ENCODE results near the gene CFAP221. TPM values are rescaled to one million over a fixed set of nuclear protein-coding genes. Genes with fewer than 3 reads are reported as not detected.
A peak's percentile ranks its signal among the peaks of the same experiment; 100 is the strongest.

Gene CFAP221
- total RNA-seq, 2 experiments from 2014 or later, result not detected

DNA sequence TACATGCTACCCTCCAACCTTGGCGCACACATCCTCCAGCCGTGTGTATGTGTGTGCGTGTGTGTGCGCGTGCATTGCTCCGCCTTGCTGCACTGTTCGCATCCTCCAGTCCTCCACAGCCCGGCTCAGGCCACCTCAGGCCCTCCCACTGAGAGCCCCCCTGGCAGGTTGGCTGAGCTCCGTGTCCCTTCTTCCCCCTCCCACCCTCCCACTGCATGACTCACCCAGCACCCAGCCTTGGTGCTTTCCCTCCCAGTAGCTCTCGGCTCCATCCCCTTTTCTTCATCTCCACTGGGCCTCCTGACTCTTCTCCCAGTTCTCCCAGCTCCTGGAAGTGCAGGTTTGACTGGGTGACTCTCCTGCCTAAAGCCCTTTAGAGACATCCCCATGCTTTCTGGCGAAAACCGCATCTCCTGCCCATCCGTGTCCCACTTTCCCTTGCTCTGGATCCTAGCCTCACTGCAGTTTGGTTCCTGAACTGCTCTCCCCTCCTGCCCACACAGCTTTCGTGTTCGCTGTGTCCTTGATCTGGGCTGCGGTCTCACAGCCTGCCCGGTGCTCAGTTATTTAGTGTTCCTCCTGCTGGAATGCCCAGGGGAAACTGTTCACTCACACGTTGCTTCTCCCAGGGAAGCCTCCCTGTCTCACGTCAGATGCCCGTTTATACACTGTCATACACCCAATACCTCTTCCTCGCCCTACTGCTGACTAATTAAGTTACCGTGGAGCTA, 139.6 kb downstream of the CFAP221 start:
- Mint-ChIP-seq H3K4me1 (peaks cover 19% of the 10 kb centered on the region), H3K4me3 (no peak overlapping the region), H3K27ac (no peak overlapping the region), H3K36me3 (ENCODE audit: low read depth) (peaks cover 5% of the 10 kb centered on the region), H3K9me3 (no peaks in the 10 kb centered on the region), H3K27me3 (no peaks in the 10 kb centered on the region)
- CTCF ChIA-PET, result interaction anchor here (0.8 to 1.7 kb wide), 5 partner anchors 8 to 146 kb away, joined by 3 to 4 read pairs (median 3); no protein-coding TSS in a partner anchor
- DNase-seq, result no peak
- POLR2A ChIA-PET, result no interaction called here

DNA sequence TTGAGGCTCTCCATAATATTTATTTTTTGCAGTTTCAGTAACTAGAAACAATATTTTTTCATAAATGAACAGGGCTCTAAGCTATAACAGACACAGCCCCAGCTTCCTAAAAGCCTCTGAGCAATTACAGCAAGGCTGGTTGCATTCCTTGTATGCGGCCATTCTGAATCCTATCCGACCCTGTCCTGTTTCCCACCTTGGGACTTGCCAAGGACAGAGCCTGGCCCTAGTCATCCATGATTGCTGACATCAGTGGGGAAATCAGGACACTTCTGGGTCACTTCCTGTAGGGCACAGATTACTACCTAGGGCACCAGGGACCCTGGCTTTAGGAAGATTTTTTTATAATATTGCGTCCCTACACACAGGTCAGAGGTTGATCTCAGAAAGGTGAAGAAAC, 140.3 kb downstream of the CFAP221 start:
- Mint-ChIP-seq H3K9me3 (no peaks in the 10 kb centered on the region), H3K4me3 (no peak overlapping the region), H3K4me1 (peaks cover 16% of the 10 kb centered on the region), H3K36me3 (ENCODE audit: low read depth) (peaks cover 6% of the 10 kb centered on the region), H3K27ac (no peak overlapping the region), H3K27me3 (no peaks in the 10 kb centered on the region)
- ChIA-PET CTCF (interaction anchor here (1.1 kb wide), 1 partner anchor 9 kb away, joined by 3 read pairs; no protein-coding TSS in a partner anchor), POLR2A (no interaction called here)
- DNase-seq, result no peak

DNA sequence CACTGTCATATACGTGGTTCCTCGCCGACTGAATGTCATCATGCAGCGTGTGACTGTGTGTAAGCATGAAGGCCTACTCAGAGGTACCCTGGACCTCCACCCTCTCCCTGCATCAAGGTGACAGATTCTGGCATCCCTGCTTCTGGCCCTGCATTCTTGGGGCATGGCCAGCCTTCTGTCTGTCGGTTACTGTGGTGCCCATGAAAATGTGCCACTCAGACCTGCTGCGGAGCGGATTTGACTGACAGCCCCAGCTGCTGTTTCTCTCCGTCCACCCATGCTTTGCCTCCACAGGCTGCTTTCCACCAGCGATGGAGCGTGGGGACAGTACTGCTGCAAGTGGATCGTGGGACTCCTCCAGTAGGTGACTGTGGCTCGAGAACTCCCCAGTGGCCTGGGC, 144.4 kb downstream of the CFAP221 start:
- Mint-ChIP-seq H3K36me3 (ENCODE audit: low read depth) (peaks cover 6% of the 10 kb centered on the region), H3K4me3 (no peak overlapping the region), H3K4me1 (no peaks in the 10 kb centered on the region), H3K9me3 (no peaks in the 10 kb centered on the region), H3K27ac (no peak overlapping the region), H3K27me3 (no peaks in the 10 kb centered on the region)
- no peak for DNase-seq
- CTCF ChIA-PET, result no interaction called here
- POLR2A ChIA-PET, result no interaction called here

DNA sequence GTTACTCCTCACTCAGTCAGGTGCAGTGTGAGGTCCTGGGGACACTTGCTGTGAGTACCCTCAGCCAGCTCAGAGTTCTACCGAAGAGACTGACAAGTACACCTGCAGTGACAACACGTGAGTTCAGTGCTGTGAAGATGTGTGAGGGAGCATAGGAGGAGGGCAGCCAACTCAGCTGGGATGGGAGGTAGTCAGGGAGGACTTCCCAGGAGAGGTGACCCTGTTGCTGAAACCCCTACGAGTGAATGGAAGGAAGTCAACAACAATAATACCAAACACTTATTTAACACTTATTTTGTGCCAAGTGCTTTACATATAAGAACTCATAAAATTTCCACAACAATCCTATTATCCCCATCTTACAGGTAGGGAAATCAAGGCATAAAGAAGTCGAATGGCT, 145.0 kb downstream of the CFAP221 start:
- CTCF ChIA-PET, result no interaction called here
- H3K27me3 Mint-ChIP-seq, result no peaks in the 10 kb centered on the region
- no peak for DNase-seq
- peaks cover 6% of the 10 kb centered on the region for H3K36me3 Mint-ChIP-seq (ENCODE audit: low read depth)
- H3K27ac Mint-ChIP-seq, result no peak overlapping the region
- peaks cover 4% of the 10 kb centered on the region for H3K4me1 Mint-ChIP-seq
- POLR2A ChIA-PET, result no interaction called here
- peaks cover 2% of the 10 kb centered on the region for H3K9me3 Mint-ChIP-seq
- H3K4me3 Mint-ChIP-seq, result no peak overlapping the region

DNA sequence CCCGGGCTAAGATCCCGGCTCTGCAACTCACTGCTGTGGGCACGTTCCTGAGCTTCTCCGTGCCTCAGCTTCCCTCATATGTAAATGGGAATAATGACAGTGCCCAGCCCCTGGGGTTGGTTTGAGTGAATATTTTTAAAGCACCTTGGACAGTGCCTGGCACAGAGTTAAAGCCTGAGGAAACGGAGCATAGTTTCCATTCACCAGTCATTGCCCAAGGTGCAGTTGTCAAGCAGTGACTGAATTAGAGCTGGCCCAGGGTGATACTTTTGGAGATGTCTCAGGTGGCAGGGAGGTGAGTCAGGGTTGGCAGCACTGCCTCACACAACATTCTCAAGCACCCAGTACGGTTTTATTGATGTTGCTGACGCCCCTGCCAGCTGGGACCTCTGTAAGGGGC, 146.9 kb downstream of the CFAP221 start:
- H3K4me3 Mint-ChIP-seq, result no peak overlapping the region
- no peak overlapping the region for H3K27ac Mint-ChIP-seq
- peaks cover 2% of the 10 kb centered on the region for H3K9me3 Mint-ChIP-seq
- CTCF ChIA-PET, result no interaction called here
- H3K27me3 Mint-ChIP-seq, result no peaks in the 10 kb centered on the region
- DNase-seq, result no peak
- H3K4me1 Mint-ChIP-seq, result peaks cover 20% of the 10 kb centered on the region
- H3K36me3 Mint-ChIP-seq (ENCODE audit: low read depth), result peaks cover 6% of the 10 kb centered on the region
- POLR2A ChIA-PET, result no interaction called here

DNA sequence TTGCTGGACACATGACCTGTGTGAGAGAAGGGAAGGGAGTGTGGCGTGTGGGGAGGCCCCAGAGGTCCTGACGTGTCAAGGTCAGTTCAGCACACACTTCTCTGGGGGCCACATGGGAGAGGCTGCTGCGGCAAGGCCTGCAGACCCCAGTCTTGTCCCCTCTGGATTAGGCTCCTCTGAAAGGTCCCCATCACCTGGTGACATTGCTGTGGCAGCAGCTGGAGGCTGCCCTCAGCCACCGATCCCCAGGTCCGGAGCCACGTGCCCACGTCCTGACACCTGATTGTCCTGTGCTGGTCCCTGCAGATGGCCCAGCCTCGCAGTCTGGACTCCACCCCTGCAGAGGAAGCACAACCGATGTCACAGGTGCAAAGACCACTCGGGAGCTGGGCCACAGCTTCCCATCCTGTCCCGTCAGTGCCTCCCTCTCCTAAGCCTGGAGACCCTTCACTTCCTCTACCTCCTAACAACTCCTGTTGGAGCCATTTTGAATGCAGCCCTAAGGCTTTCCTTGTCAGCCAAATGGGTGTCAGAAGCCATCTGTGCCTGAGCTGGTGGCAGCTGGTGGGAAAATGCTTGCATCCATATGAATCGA, 147.5 kb downstream of the CFAP221 start:
- Mint-ChIP-seq H3K4me1 (peaks cover 22% of the 10 kb centered on the region), H3K36me3 (ENCODE audit: low read depth) (peaks cover 6% of the 10 kb centered on the region), H3K27ac (no peak overlapping the region), H3K27me3 (no peaks in the 10 kb centered on the region), H3K9me3 (peaks cover 2% of the 10 kb centered on the region), H3K4me3 (no peak overlapping the region)
- DNase-seq, result no peak
- CTCF ChIA-PET, result interaction anchor here (1.0 kb wide), 2 partner anchors 13 to 35 kb away, joined by 3 read pairs; partner anchors contain the start of gene TMEM177
- POLR2A ChIA-PET, result no interaction called here

DNA sequence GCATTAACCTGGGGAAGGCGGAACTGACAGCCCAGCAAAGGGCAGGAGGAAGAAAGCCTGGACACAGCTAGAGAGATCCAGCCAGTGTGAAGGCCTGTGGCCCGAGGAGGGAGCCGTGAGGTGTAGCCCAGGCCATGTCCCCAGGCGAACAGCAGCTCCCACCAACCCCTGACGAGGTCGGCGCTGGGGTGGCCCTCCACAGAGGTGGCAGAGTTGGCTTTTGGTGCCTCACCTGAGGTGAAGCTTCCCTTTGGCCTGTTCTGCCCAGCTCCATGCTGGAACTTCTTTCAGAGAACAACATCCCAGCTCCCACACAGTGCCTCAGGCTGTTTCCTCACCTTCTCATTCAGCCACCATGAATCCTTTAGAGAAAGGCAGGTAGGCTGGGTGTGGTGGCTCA, 148.1 kb downstream of the CFAP221 start:
- peaks cover 6% of the 10 kb centered on the region for H3K36me3 Mint-ChIP-seq (ENCODE audit: low read depth)
- H3K27ac Mint-ChIP-seq, result no peak overlapping the region
- CTCF ChIA-PET, result interaction anchor here (1.0 kb wide), 2 partner anchors 13 to 35 kb away, joined by 3 read pairs; partner anchors contain the start of gene TMEM177
- no peaks in the 10 kb centered on the region for H3K27me3 Mint-ChIP-seq
- peaks cover 23% of the 10 kb centered on the region for H3K4me1 Mint-ChIP-seq
- POLR2A ChIA-PET, result no interaction called here
- H3K9me3 Mint-ChIP-seq, result peaks cover 2% of the 10 kb centered on the region
- no peak for DNase-seq
- H3K4me3 Mint-ChIP-seq, result no peak overlapping the region

DNA sequence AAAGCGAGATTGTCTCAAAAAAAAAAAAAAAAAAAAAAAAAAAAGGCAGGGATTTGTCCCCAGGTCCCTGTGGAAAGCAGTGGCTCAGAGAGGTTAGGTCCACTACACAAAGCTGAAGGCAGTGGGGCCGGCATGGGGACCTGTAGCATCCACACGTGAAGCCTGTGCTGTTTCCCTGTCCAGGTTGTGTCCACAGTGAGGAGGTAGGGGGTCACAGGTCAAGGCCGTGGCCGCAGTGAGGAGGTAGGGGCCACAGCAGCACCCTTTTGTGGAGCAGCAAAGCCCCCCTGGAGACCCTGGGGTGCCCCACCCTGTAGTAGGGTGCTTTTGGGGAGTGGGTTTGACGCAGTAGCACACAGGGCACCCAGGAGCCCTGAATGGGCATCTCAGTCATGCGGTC, 148.7 kb downstream of the CFAP221 start:
- DNase-seq, result no peak
- H3K27me3 Mint-ChIP-seq, result no peaks in the 10 kb centered on the region
- CTCF ChIA-PET, result interaction anchor here (1.0 kb wide), 2 partner anchors 14 to 36 kb away, joined by 3 read pairs; partner anchors contain the start of gene TMEM177
- H3K4me1 Mint-ChIP-seq, result peaks cover 30% of the 10 kb centered on the region
- peaks cover 6% of the 10 kb centered on the region for H3K36me3 Mint-ChIP-seq (ENCODE audit: low read depth)
- POLR2A ChIA-PET, result no interaction called here
- no peak overlapping the region for H3K27ac Mint-ChIP-seq
- H3K4me3 Mint-ChIP-seq, result no peak overlapping the region
- H3K9me3 Mint-ChIP-seq, result peaks cover 2% of the 10 kb centered on the region

DNA sequence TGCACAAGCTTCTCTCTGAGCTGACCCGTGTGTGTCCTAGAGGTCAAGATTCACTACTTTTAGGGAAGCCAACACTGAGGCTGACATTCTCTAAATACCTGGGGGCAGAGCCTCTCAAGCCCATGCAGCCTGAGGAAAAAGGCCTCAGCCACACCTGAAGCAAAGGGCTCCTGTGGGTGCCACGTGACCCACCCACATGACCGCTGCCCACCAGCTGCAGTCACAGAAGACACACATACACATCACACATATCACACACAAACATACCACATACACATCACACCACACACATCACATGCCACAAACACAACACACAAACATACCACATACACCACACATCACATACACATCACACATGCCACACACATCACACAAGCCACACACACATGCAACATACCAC, 149.3 kb downstream of the CFAP221 start:
- no peaks in the 10 kb centered on the region for H3K27me3 Mint-ChIP-seq
- H3K36me3 Mint-ChIP-seq (ENCODE audit: low read depth), result peaks cover 3% of the 10 kb centered on the region
- H3K4me3 Mint-ChIP-seq, result no peak overlapping the region
- ChIA-PET POLR2A (no interaction called here), CTCF (no interaction called here)
- H3K27ac Mint-ChIP-seq, result peak overlapping the region; percentile 15
- DNase-seq, result no peak
- H3K4me1 Mint-ChIP-seq, result peaks cover 34% of the 10 kb centered on the region
- H3K9me3 Mint-ChIP-seq, result peaks cover 2% of the 10 kb centered on the region

DNA sequence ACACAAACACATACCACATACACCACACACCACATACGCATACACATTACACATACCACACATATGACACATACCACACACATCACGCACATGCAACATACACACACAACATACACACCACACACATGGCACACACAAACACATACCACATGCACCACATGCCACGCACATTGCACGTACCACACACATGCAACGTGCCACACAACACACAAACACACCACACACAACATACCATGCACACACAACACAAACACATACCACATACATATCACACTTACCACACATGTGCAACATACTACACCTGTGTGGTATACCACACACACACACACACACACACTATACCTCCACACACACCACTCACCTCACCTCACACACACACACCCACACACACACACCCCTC, 149.7 kb downstream of the CFAP221 start:
- Mint-ChIP-seq H3K27me3 (no peaks in the 10 kb centered on the region), H3K27ac (peak overlapping the region; percentile 15), H3K4me1 (peaks cover 34% of the 10 kb centered on the region), H3K9me3 (peaks cover 2% of the 10 kb centered on the region), H3K36me3 (ENCODE audit: low read depth) (peaks cover 2% of the 10 kb centered on the region), H3K4me3 (no peak overlapping the region)
- ChIA-PET POLR2A (no interaction called here), CTCF (interaction anchor here (1.2 kb wide), 1 partner anchor 25 kb away, joined by 3 read pairs; no protein-coding TSS in a partner anchor)
- no peak for DNase-seq

DNA sequence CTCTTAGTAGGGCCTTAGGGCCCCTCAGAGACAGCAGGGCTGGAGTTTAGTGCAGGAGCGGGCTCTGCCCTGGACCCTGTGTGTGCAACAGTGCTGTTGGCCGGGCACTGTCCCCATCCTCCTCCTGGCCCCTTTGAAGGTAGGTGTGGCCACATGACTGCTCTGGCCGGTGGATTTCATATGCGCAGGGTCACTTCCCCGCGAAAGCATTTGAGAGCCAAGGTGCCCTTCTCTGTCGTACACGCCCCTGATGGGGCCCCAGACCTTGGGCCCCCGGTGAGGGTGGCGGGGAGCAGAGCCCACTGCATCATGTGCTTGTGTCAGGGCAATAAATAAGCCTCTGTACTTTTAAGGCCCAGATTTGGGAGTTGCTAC, 150.2 kb downstream of the CFAP221 start:
- no peak overlapping the region for H3K4me3 Mint-ChIP-seq
- CTCF ChIA-PET, result interaction anchor here (1.2 kb wide), 1 partner anchor 24 kb away, joined by 3 read pairs; no protein-coding TSS in a partner anchor
- peaks cover 34% of the 10 kb centered on the region for H3K4me1 Mint-ChIP-seq
- H3K36me3 Mint-ChIP-seq (ENCODE audit: low read depth), result no peaks in the 10 kb centered on the region
- H3K9me3 Mint-ChIP-seq, result peaks cover 2% of the 10 kb centered on the region
- no peak for DNase-seq
- POLR2A ChIA-PET, result no interaction called here
- no peaks in the 10 kb centered on the region for H3K27me3 Mint-ChIP-seq
- H3K27ac Mint-ChIP-seq, result peak overlapping the region; percentile 73

DNA sequence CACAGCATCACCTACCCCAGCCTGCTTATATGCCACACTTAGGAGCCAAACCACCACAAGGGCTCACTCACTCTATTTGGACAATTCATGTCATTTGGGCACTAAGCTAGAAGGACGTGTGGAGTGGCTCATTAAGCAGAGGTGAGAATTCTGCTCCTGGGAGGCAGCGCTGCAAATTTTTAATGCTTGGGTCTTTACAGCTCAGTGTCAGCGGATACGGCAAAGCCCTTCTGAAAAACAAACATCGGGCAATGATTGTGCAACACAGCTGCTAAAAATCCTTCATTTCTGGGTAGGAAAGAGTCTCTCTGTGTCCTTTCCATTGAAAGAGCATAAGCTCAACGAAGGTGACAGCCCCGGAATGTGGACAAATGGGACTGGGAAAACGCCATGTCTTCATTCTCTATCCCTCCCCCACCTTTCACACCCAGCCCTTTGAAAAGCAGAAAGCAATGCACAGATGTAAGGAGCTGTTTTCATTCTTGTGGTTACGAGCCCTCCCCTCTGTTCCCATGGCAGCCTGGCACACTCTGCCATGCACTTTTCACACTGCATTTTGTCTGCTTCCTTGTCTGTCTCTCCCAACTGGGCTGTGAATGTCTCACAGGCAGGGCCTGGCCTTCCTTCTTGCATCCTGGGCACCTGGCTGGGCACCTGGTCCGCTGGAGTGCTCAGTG, 150.7 kb downstream of the CFAP221 start:
- peak; percentile 55 for DNase-seq
- Mint-ChIP-seq H3K36me3 (ENCODE audit: low read depth) (no peaks in the 10 kb centered on the region), H3K4me1 (peaks cover 34% of the 10 kb centered on the region), H3K4me3 (peak overlapping the region; percentile 26), H3K9me3 (peaks cover 2% of the 10 kb centered on the region), H3K27me3 (no peaks in the 10 kb centered on the region), H3K27ac (peak overlapping the region; percentile 73)
- ChIA-PET POLR2A (no interaction called here), CTCF (interaction anchor here (1.1 to 1.2 kb wide), 2 partner anchors 12 to 24 kb away, joined by 3 read pairs; no protein-coding TSS in a partner anchor)

DNA sequence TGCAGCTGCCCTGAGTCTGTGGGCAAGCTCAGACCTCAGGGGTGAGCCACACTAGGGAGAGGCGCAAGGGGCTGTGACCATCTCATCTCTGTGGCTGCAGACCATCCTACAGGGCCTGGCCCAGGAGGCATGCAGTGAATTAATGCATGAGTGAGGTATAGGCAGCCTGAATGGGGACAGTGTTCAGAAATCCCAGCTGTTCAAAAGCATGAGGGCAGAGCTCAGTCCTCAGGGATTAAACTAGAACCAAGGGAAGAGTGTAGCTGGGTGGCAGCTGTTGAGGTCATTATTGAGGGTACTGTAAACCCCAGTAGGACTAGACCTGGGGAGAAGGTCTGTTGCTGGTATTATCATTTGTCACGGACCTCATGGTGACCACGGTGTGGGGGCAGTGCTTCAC, 151.8 kb downstream of the CFAP221 start:
- ChIA-PET POLR2A (no interaction called here), CTCF (interaction anchor here (1.1 kb wide), 1 partner anchor 13 kb away, joined by 3 read pairs; no protein-coding TSS in a partner anchor)
- Mint-ChIP-seq H3K4me1 (peaks cover 34% of the 10 kb centered on the region), H3K4me3 (no peak overlapping the region), H3K27me3 (no peaks in the 10 kb centered on the region), H3K27ac (no peak overlapping the region), H3K36me3 (ENCODE audit: low read depth) (no peaks in the 10 kb centered on the region), H3K9me3 (peaks cover 2% of the 10 kb centered on the region)
- no peak for DNase-seq

Measured in activated CD4-positive, alpha-beta T cell treated with anti-CD3 and anti-CD28 coated beads, Interleukin-2, amount 10 ng/mL, durations not matched to agents 7 days and 5 days (primary cell).